GM12878 (cell line): ENCODE results near the gene CD69. TPM values are rescaled to one million over a fixed set of nuclear protein-coding genes. Genes with fewer than 3 reads are reported as not detected.

Source experiments
- ATAC-seq: fragments of 200-7000 bp; cut with Tn5 transposase; 3 replicates; pipeline ENCODE4 v1.9.1; 2020; ENCODE audit warnings: mild to moderate bottlenecking, moderate library complexity
- BruUV-seq: library from RNA; stranded (reverse); fragments of 400-500 nt; replicated peaks from 2 replicates; lab custom pipeline; 2021; lab: Mats Ljungman, UMichigan
- CTCF ChIA-PET: fragments of 300-600 bp; sonication (Branson Sonifier 250); formaldehyde crosslinking; extraction: SDS; loops from one replicate; lab custom pipeline; 2021; ENCODE audit warnings: inconsistent platforms; lab: Yijun Ruan, JAX
- POLR2A ChIA-PET: fragments of 350-600 bp; formaldehyde crosslinking; extraction: SDS; loops from one replicate; lab custom pipeline; 2021; ENCODE audit warnings: inconsistent platforms; lab: Charles Lee
- RAD21 ChIA-PET: fragments of 300-600 bp; sonication (Branson Sonifier 250); formaldehyde crosslinking; loops from one replicate; lab custom pipeline; 2023; ENCODE audit warnings: antibody characterized with exemption; ENCODE audit not compliant: unreplicated experiment; lab: Charles Lee
- SMC1A ChIA-PET: fragments of 300-600 bp; sonication (Branson Sonifier 250); formaldehyde crosslinking; loops from one replicate; lab custom pipeline; 2023; ENCODE audit not compliant: unreplicated experiment, uncharacterized antibody; lab: Charles Lee
- DNase-seq: peaks from one replicate; pipeline ENCODE4 v3.0.0-alpha.2; 2011; ENCODE audit warnings: low read depth, low spot score
- FAIRE-seq: peaks from 3 replicates; lab custom pipeline; 2011; peaks lifted over from hg19 to GRCh38; lab: Jason Lieb, UNC
- H2AFZ ChIP-seq: 2 replicates; pipeline ENCODE4 v1.6.0; 2011; ENCODE audit warnings: low read depth, low read length, control low read depth; ENCODE audit not compliant: control insufficient read depth
- H3K27ac ChIP-seq: 2 replicates; pipeline ENCODE4 v1.5.1; 2011; ENCODE audit warnings: control low read depth; ENCODE audit not compliant: control insufficient read depth, insufficient read depth
- H3K27me3 ChIP-seq, 2 experiments: replicated peaks in 1 of 2; 2 replicates each; pipeline versions ENCODE4 v1.6.0 to v1.6.1; 2011; ENCODE audit warnings: low read length in 1 of 2; ENCODE audit not compliant: control insufficient read depth in 2 of 2, insufficient read depth in 2 of 2
- H3K36me3 ChIP-seq, 2 experiments: 2 replicates each; pipeline ENCODE4 v1.5.1; 2011; ENCODE audit warnings: low read length in 1 of 2; ENCODE audit not compliant: control insufficient read depth in 2 of 2, insufficient read depth in 2 of 2
- H3K4me1 ChIP-seq: 2 replicates; pipeline ENCODE4 v1.6.1; 2011; ENCODE audit warnings: mild to moderate bottlenecking, low read length, moderate library complexity, mixed read lengths; ENCODE audit not compliant: control insufficient read depth, insufficient read depth
- H3K4me2 ChIP-seq: 2 replicates; pipeline ENCODE4 v1.6.0; 2011; ENCODE audit warnings: control low read depth; ENCODE audit not compliant: control insufficient read depth, insufficient read depth
- H3K4me3 ChIP-seq: fragments of 200-600 bp; sonication (generic); 2 replicates; pipeline ENCODE4 v1.5.1; 2016
- H3K79me2 ChIP-seq: 2 replicates; pipeline ENCODE4 v1.6.0; 2011; ENCODE audit warnings: low read length; ENCODE audit not compliant: control insufficient read depth, insufficient read depth
- H3K9ac ChIP-seq: 2 replicates; pipeline ENCODE4 v1.8.0; 2011; ENCODE audit warnings: low read length, control low read depth, mixed read lengths; ENCODE audit not compliant: control insufficient read depth, insufficient read depth
- H3K9me3 ChIP-seq: replicated peaks from 3 replicates; pipeline ENCODE4 v1.5.1; 2011; ENCODE audit warnings: mild to moderate bottlenecking, low read length; ENCODE audit not compliant: control insufficient read depth, insufficient read depth
- H4K20me1 ChIP-seq: 2 replicates; pipeline ENCODE4 v1.6.0; 2011; ENCODE audit not compliant: control insufficient read depth, insufficient read depth
- BMI1 ChIP-seq: fragments of 450-650 bp; IDR thresholded peaks from 2 replicates; pipeline ENCODE4 v1.6.1; 2016; ENCODE audit warnings: mild to moderate bottlenecking, moderate library complexity, borderline replicate concordance
- WGBS: methylation state at CpG from one replicate; pipeline ENCODE4 v1.1.6; 2016; ENCODE audit warnings: low lambda C conversion rate; ENCODE audit not compliant: insufficient replicate concordance, insufficient coverage; ENCODE audit errors: missing lambda C conversion rate; 5-methylcytosine and 5-hydroxymethylcytosine counted together
- in situ Hi-C: fragments of 300-500 bp; cut with MboI; formaldehyde crosslinking; loops from 9 replicates; pipeline ENCODE4 v1.14.3; 2018; ENCODE audit warnings: mixed read lengths
- intact Hi-C: fragments of 100-400 bp; cut with micrococcal nuclease; formaldehyde crosslinking; loops from one replicate; pipeline ENCODE4 v1.14.2; 2022; ENCODE audit not compliant: unreplicated experiment
- polyA plus RNA-seq, 11 experiments: library from polyadenylated mRNA; depleted of rRNA in 4 of 11; unstranded in 6 of 11; stranded (reverse) in 5 of 11; fragments of >200 nt; fragmentation: Nextera tagmentation in 4 of 11; fragmentation: Illumina TruSeq in 1 of 11; extraction: Ambion mirVana in 4 of 11; extraction: Trizol in 1 of 11; gene quantifications; 1 replicate in 1 of 11; 2 replicates in 10 of 11; pipeline versions ENCODE4 v1.2.1 to v1.2.3, GENCODE V29; 2011 to 2016; ENCODE audit warnings: inconsistent platforms in 2 of 11, missing spikeins in 2 of 11, low read depth in 1 of 11
- total RNA-seq, 4 experiments: library from RNA; depleted of rRNA in 3 of 4; stranded (reverse); fragments of >200 nt in 3 of 4; fragmentation: Illumina TruSeq in 1 of 4; extraction: Trizol in 1 of 4; gene quantifications; 2 replicates each; pipeline versions ENCODE4 v1.2.1 to v1.2.3, GENCODE V29; 2013 to 2021
- TF ChIP-seq, protein P1 (sequence below): fragments of 450-650 bp; IDR thresholded peaks from 2 replicates; pipeline ENCODE4 v1.6.1; 2017; ENCODE audit warnings: antibody characterized with exemption, mild to moderate bottlenecking, moderate library complexity
- TF ChIP-seq, protein P2 (sequence below): IDR thresholded peaks from 2 replicates; pipeline ENCODE4 v1.6.1; 2012; ENCODE audit warnings: mild to moderate bottlenecking, low read depth, low read length

CD69 gene
- total and polyA plus RNA-seq, 10 of the 15 experiments (the other 5 are each of a cell fraction or from before 2014, with no cell fraction given) = 7.3 to 156 (median 15.0) TPM

DNA sequence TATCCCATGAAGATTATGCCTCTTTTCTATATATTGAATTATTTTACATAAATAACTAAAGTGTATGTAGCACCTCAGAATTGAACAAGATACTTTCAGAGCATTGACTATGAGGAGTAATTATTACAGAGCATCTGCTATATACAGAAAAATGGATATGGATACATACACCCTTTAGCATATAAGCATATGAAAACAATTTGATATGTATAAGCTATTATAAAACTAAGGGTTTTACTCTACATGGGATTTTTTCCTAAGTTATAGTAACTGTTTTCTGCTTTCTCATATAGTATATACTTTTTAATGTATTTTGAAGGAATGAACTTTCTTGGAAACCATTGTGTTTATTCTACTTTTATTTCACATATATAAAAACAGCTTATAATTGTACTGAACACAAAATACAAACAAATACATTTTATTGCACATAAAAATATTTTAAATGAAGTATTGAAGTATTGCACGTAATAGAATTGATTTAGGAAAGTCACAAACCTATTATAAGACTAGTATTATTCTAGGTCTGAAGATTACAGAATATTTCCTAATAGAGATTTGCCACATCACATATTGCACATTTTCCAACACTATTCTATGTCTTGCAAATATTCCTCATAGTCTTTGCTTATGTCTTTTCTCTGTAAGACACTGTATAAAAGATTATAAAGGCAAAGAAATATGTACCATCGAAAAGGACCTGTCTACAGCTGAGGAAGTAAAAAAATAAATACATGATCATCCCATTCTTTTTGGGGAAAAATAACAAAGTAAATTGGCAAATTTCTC lies 8.4 kb downstream of the CD69 start:
- intact Hi-C loops = loop anchor here (5.0 kb wide), 1 partner anchor 115 kb away; the partner anchor contains the start of gene CLEC2B
- BruUV-seq = no TSS peak

More for the DNA sequence above, 8.4 kb downstream of the CD69 start:
- in situ Hi-C loops = loop anchor here (5.0 kb wide), 1 partner anchor 45 kb away; no protein-coding TSS in a partner anchor
- no peaks in the 10 kb centered on the region for H4K20me1 ChIP-seq
- DNase-seq (no peak), FAIRE-seq (no peak), ATAC-seq (peak; percentile 5)
- H2AFZ ChIP-seq = no peak overlapping the region
- H3K4me3 ChIP-seq = no peak overlapping the region
- peaks cover 0 to 14% of the 10 kb centered on the region in 2 experiments; a peak in 3 of 4 replicates for H3K36me3 ChIP-seq
- H3K4me2 ChIP-seq = no peak overlapping the region
- H3K9me3 ChIP-seq = no peaks in the 10 kb centered on the region
- H3K4me1 ChIP-seq = no peaks in the 10 kb centered on the region
- RAD21 ChIA-PET = interaction anchor here (0.6 to 17.5 kb wide), 8 partner anchors 8 to 191 kb away, joined by 3 to 577 read pairs (median 6); partner anchors contain the start of gene CD69
- SMC1A ChIA-PET = interaction anchor here (1.1 to 22.8 kb wide), 7 partner anchors 9 to 180 kb away, joined by 4 to 814 read pairs (median 50); partner anchors contain the start of genes CD69, CLEC2A and CLEC2D
- no peaks in the 10 kb centered on the region for H3K27me3 ChIP-seq
- no peak overlapping the region for H3K27ac ChIP-seq
- 98% methylated on average over 2 of the region's 2 CpGs for WGBS
- TF ChIP-seq, protein P1, sequence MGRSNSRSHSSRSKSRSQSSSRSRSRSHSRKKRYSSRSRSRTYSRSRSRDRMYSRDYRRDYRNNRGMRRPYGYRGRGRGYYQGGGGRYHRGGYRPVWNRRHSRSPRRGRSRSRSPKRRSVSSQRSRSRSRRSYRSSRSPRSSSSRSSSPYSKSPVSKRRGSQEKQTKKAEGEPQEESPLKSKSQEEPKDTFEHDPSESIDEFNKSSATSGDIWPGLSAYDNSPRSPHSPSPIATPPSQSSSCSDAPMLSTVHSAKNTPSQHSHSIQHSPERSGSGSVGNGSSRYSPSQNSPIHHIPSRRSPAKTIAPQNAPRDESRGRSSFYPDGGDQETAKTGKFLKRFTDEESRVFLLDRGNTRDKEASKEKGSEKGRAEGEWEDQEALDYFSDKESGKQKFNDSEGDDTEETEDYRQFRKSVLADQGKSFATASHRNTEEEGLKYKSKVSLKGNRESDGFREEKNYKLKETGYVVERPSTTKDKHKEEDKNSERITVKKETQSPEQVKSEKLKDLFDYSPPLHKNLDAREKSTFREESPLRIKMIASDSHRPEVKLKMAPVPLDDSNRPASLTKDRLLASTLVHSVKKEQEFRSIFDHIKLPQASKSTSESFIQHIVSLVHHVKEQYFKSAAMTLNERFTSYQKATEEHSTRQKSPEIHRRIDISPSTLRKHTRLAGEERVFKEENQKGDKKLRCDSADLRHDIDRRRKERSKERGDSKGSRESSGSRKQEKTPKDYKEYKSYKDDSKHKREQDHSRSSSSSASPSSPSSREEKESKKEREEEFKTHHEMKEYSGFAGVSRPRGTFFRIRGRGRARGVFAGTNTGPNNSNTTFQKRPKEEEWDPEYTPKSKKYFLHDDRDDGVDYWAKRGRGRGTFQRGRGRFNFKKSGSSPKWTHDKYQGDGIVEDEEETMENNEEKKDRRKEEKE = peak; percentile 61; the same call in 1 of the 2 replicates
- TF ChIP-seq, protein P2, sequence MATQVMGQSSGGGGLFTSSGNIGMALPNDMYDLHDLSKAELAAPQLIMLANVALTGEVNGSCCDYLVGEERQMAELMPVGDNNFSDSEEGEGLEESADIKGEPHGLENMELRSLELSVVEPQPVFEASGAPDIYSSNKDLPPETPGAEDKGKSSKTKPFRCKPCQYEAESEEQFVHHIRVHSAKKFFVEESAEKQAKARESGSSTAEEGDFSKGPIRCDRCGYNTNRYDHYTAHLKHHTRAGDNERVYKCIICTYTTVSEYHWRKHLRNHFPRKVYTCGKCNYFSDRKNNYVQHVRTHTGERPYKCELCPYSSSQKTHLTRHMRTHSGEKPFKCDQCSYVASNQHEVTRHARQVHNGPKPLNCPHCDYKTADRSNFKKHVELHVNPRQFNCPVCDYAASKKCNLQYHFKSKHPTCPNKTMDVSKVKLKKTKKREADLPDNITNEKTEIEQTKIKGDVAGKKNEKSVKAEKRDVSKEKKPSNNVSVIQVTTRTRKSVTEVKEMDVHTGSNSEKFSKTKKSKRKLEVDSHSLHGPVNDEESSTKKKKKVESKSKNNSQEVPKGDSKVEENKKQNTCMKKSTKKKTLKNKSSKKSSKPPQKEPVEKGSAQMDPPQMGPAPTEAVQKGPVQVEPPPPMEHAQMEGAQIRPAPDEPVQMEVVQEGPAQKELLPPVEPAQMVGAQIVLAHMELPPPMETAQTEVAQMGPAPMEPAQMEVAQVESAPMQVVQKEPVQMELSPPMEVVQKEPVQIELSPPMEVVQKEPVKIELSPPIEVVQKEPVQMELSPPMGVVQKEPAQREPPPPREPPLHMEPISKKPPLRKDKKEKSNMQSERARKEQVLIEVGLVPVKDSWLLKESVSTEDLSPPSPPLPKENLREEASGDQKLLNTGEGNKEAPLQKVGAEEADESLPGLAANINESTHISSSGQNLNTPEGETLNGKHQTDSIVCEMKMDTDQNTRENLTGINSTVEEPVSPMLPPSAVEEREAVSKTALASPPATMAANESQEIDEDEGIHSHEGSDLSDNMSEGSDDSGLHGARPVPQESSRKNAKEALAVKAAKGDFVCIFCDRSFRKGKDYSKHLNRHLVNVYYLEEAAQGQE = no peak
- 0 out of 2 replicates have a peak, but pooled peaks have one; percentile 32 for TF ChIP-seq BMI1
- TF ChIP-seq, all 136 proteins: peak for 2
- ChIA-PET POLR2A (interaction anchor here (0.7 to 3.1 kb wide), 4 partner anchors 8 to 47 kb away, joined by 3 to 10 read pairs (median 4); partner anchors contain the start of gene CD69), CTCF (interaction anchor here (0.8 to 19.3 kb wide), 9 partner anchors 8 to 169 kb away, joined by 4 to 835 read pairs (median 15); partner anchors contain the start of gene CD69)
- H3K9ac ChIP-seq = no peak overlapping the region
- peaks cover 9% of the 10 kb centered on the region for H3K79me2 ChIP-seq
